GM19324 (cell line): ENCODE results near the gene EXOC2.

Experiments used
- ATAC-seq: cut with Tn5 transposase; IDR thresholded peaks from one replicate; pipeline ENCODE4 v1.9.1; 2021; ENCODE audit warnings: mild to moderate bottlenecking, moderate library complexity; ENCODE audit not compliant: unreplicated experiment, low FRiP score

Gene EXOC2

GRCh38 chr6:548517-548916 is 144.4 kb downstream of the EXOC2 start:
- ATAC-seq: no peak

- no peak for ATAC-seq
These were observed 144.8 kb downstream of the EXOC2 start for GRCh38 chr6:548091-548490.

GRCh38 chr6:540490-540889 is 152.4 kb downstream of the EXOC2 start:
- ATAC-seq: no peak

- no peak for ATAC-seq
These were observed 155.8 kb downstream of the EXOC2 start for GRCh38 chr6:537114-537513.

- ATAC-seq: no peak
These were observed 162.5 kb downstream of the EXOC2 start for GRCh38 chr6:530425-530824.

GRCh38 chr6:528989-529388 is 163.9 kb downstream of the EXOC2 start:
- ATAC-seq: no peak

- ATAC-seq: no peak
These were observed 164.8 kb downstream of the EXOC2 start for GRCh38 chr6:527989-528673.

- no peak for ATAC-seq
These were observed 168.1 kb downstream of the EXOC2 start for GRCh38 chr6:524803-525202.

- ATAC-seq: no peak
These were observed 172.1 kb downstream of the EXOC2 start for GRCh38 chr6:520820-521219.

- ATAC-seq: no peak
These were observed 174.7 kb downstream of the EXOC2 start for GRCh38 chr6:518218-518617.

GRCh38 chr6:516213-516612 is 176.7 kb downstream of the EXOC2 start:
- no peak for ATAC-seq

- no peak for ATAC-seq
These were observed 177.7 kb downstream of the EXOC2 start for GRCh38 chr6:515267-515666.

- ATAC-seq: no peak
These were observed 178.5 kb downstream of the EXOC2 start for GRCh38 chr6:514396-514978.

- ATAC-seq: no peak
These were observed 179.0 kb downstream of the EXOC2 start for GRCh38 chr6:513961-514360.

GRCh38 chr6:513058-513457 is 179.9 kb downstream of the EXOC2 start:
- ATAC-seq: no peak

- ATAC-seq: no peak
These were observed 181.3 kb downstream of the EXOC2 start for GRCh38 chr6:511488-512137.

- no peak for ATAC-seq
These were observed 183.3 kb downstream of the EXOC2 start for GRCh38 chr6:509676-510075.

GRCh38 chr6:508614-509013 is 184.3 kb downstream of the EXOC2 start:
- ATAC-seq: no peak

GRCh38 chr6:508006-508405 is 184.9 kb downstream of the EXOC2 start:
- ATAC-seq: no peak

GRCh38 chr6:506920-507622 is 185.9 kb downstream of the EXOC2 start:
- no peak for ATAC-seq

- no peak for ATAC-seq
These were observed 186.4 kb downstream of the EXOC2 start for GRCh38 chr6:506508-506907.
